NCI-H2196 treated with DMSO at 0.1 percent for 48 hours (cell line): ENCODE measurements around the gene EGF.
"Not testable (repeated sequence)": the region's sequence is repeated elsewhere in the genome, so short reads cannot be mapped to it uniquely, and the experiment has no call there.

Experiments used
- DNase-seq: peaks from one replicate; lab custom pipeline; 2025; ENCODE audit not compliant: unreplicated experiment; lab: John Stamatoyannopoulos, UW

EGF gene

DNA sequence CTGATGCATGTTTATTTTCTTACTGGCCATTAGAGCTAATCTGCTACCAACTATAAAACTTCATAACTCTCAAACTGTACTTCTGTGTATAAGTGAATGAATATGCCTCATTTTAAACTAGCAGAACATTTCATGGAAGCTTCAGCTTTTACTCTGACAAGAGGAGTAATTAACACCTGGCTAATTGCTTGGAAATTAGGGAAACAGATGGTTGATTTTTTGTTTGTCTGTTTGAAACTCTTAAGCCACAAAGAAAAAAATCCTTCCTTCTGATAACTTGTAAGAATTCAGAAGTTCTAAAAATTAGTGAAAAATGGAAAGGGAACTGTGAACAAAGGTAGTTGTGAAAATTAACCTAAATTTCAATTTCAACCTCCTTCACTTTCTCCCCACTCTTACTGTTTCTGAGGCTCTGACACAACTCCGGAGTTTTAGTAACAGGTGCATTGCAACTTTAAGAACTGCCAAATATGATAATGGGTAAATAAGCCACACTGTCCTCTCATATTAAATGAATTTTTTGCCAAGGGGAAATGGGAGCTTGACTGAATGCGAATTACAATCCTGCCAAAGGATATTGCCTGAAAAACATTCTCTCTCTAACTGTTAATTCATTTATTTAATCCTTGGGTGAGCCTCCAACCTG is 1.0 kb downstream of the EGF start:
- no peak for DNase-seq

DNA sequence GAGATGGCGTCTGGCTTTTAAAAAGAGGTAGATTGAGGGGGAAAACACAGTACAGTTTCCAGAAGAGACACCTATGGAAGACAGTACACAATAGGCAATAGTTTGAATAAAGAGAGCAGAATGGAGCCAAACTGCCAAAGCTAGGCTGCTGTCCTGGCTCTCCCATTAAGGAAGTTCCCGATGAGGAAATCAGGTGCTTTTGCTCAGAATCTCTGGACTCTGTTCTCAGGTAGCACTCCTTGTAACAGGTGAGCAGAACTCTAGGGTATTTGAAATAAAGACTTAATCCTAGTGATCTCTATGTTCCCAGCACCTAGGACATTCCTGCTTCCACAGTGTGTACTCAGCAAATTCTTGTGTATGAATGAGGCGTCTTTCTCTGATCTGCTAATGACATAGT is 1.6 kb downstream of the EGF start:
- no peak for DNase-seq

DNA sequence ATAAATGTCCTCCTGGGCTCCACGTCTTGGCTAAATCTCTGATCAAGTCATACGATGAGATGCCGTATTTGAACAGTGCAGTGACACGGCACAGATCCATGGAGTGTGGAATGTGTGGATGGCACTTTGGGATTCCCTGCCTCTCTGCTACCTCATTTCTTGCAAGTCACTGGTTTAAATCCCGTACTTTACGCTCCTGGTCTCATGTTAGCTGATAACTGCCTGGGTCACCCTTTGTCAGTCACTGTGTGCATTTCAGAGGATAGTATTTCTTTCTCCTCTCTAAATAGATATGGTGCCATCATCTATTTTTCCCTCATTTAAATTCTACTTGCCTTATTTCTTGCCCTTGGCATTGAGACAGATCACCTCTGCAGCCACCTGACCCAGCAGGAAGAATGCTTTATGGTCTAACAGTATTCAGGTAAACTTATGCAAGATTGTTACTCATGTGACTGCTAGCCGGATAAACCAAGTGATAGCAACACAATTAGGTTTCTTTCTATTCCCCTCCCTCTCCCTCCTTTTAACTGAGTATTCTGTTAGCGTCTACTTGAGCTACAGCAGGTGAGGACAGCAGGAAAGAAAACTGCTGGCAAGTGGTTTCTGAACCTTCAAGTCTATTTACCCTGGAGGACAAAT is 2.8 kb downstream of the EGF start:
- no peak for DNase-seq

DNA sequence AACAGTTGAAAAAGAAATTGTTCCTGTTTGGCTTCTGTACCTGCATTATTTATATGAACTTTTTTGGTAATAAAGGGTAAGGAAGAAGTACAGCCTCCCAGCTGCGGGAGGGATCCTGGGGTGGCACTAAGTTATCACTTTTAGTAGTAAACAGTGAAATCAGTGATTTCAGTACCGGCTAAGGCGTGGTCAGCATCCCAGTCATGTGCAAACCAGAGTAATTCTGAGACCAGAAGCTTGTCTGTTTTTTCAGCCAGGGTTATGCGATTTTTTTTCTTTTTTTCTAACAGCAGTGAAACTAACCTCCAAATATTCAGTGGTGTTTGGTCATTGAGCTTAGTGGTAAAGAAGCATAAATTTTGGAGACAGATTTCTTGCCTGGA is 3.3 kb downstream of the EGF start:
- no peak for DNase-seq

DNA sequence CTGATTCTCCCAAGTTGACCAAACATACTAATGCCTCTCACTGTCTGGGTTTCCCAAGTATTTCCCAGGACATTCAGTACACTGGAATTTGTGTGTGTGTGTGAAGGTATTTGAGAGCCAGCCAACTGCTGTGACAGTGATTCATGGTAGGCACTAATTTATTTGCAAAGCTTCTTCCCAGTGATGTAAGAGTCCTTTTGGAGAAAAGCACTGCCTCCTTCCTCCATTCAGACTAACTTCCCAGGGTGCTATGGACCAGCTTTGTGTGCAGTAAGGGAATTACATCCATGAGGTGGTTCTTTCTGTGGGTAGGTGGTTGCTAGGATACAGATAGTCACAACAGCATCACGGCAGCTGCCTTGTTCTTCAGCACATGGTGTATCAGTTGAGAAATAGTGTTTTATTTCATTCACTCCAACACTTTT is 8.7 kb downstream of the EGF start:
- no peak for DNase-seq

DNA sequence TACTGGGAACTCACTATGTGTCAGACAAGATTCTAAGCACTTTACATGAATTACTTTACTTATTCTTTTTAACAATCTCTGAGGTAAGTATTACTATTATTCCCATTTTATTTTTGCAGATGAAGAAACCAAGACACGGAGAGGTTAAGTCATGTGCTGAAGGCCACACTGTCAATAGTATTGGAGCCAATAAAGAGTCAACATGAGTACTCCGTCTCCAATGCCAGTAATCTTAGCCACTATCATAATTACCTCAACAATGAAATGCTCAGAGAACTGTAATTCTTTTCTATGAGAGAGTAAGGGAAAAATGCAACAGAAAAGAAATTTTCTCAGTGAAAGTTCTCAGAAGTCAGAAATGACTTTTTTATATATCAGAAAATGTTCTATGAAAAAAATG is 12.7 kb downstream of the EGF start:
- DNase-seq, result no peak

DNA sequence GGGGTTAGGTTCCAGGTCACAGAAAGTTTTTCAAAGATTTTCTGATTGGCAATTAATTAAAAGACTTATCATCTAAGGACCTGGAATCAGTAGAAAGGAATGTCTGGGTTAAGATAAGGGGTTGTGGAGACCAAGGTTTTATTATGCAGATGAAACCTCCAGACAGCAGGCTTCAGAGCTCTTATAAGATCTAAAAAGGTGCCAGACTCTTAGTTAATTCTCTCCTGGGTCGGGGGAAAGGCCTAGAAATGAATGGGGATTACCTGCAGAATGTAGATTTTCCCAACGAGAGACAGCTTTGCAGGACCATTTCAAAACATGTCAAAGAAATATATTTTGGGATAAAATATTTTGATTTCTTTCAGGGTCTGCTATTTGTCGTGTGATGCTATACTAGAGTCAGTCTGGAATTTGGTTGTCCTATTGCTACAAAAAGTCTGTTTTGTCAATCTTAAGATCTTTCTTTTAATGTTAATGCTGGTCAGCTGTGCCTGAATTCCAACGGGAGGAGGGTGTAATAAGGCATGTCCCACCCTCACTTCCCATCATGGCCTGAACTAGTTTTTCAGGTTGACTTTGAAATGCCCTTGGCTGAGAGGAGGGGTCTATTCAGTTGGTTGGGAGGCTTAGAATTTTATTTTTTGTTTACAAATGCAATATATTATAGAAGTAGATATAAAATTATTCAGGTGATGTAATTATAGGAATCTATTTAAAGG is 15.8 kb downstream of the EGF start:
- DNase-seq, result no peak

DNA sequence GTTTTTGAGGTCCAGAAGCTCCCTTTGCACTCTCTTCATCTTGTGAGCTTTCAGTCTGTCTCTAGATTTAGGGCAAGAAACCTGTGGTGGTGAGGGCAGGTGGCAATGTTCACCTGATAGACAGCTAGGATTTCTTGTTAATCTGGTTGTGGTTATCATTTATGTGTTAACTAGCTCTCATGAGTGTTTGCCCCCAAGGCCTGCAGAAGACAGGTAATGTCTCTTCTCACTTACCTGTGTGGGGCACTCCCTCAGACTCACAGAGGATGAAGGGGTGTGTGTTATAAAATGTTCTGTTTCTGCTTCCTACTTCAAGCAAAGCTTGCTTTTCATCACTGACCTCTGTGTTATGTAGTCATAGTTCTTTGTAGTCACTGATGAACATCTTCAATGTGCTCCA is 17.8 kb downstream of the EGF start:
- DNase-seq, result no peak

DNA sequence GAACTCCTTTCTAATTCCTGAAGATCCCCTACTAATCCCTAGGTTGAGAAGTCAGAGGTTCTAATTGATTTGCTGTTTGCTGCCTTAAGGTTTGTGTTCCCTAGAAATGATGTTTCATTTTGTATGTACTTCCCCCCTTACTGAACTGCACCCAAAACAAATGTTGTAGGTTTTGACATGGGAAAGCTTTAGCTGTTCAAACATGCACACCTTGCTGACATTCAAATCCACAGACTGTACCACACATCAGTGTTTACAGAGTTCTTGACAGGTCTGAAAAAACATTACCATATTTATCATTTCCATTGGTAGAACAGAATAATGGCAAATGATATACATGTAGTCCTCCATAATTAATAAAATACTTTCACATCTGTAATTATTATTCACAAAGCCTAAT is 18.2 kb downstream of the EGF start:
- no peak for DNase-seq

DNA sequence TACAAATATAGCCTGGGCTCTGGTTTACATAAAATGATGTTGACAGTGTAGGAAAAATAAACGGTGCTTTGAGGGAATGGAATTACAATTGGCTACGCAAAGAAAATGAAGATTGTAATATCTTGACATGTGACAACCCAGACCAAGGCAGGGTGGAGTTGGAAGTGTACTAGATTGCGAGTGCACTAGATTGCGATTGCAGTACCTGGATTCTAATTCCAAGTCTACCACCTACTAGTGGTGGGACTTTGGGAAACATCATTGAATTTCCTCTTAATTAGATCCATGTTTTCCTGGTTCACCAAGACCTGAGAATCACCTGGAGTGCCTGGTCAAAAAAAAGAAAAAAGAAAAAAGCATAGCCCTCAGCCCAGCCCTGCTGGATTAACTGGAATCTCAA is 18.6 kb downstream of the EGF start:
- no peak for DNase-seq

DNA sequence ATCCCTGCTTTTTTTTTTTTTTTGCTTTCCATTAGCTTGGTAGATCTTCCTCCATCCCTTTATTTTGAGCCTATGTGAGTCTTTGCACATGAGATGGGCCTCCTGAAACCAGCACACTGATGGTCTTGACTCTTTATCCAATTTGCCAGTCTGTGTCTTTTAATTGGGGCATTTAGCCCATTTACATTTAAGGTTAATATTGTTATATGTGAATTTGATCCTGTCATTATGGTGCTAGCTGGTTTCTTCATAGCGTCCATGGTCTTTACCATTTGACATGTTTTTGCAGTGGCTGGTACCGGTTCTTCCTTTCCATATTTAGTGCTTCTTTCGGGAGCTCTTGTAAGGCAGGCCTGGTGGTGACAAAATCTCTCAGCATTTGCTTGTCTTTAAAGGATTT is 24.7 kb downstream of the EGF start:
- not testable (repeated sequence) for DNase-seq

DNA sequence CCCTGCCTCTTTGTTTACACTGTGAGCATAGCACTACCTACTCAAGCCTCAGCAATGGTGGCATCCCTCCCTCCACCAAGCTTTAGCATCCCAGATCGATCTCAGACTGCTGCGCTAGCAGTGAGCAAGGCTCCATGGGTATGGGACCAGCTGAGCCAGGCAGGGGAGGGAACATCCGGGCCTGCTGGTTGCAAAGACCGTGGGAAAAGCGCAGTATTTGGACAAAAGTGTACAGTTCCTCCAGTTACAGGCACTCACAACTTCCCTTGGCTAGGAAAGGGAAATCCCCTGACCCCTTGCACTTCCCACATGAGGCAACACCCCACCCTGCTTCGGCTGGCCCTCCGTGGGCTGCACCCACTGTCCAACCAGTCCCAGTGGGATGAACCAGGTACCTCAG is 26.5 kb downstream of the EGF start:
- DNase-seq, result no peak

DNA sequence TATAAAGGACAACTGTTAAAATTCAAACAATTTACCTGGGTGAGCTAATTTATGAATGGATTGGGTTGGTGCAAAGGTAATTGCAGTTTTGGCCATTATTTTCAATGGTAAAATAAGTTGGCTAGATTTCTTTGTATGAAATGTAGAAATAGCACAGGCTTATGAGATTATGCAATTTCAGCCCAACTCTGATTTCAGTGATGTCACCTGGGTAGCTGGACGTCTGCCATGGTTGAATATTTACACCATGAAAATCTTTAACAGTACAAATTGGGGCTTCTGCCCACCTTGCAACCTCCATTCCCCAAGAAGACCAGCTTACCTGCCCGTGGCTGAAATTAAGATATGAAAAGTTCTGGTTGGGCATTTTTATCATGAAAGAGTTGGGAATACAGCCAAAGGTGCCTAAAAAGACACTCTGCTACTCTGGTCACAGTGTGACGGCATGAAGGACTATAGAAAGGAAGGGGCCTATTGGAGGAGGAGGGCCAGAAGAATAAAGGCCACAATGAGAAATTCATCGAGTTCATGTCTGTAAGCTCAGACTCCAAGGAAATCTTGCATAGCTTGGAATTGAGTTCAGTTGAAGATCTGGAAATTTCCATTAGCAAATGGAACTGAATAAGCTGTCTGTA is 29.7 kb downstream of the EGF start:
- no peak for DNase-seq

DNA sequence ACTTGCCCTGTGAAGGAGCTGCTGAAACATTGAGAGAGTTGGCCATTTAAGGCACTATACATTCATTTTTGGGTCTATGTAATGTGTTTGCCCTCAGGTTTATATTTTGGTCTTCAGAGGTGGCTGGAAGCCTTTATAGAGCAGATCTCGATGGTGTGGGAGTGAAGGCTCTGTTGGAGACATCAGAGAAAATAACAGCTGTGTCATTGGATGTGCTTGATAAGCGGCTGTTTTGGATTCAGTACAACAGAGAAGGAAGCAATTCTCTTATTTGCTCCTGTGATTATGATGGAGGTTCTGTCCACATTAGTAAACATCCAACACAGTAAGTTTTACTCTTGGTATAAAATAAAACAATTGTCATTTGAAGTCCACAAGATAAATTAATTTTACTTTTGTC is 31.1 kb downstream of the EGF start:
- DNase-seq, result no peak

DNA sequence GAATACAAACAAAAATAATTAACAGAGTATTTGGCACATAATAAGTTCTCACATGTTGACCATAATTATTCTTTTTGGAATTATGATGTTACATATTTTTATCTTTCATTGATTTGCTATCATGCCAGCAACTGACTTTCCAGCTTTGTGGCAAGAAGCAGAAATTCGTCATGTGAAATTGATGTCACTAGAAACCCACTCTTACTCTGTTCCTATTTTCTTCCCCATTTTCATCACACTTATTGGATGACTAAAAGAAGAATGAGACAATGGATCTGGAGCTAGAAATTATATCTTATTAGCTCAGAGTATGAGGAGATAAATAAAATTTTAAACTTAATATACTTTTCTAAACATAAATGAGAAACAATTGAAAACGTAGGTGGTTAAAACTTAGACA is 31.9 kb downstream of the EGF start:
- no peak for DNase-seq

DNA sequence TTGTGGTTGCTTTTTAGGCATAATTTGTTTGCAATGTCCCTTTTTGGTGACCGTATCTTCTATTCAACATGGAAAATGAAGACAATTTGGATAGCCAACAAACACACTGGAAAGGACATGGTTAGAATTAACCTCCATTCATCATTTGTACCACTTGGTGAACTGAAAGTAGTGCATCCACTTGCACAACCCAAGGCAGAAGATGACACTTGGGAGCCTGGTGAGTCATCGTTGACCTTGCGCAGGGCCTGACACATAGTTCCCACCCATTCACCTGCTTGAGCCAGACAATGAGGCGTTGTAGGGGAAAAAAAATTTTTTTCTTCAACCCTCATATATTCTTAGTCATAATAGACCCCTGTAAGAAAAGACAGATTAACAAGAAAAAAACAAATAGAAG is 32.4 kb downstream of the EGF start:
- no peak for DNase-seq

DNA sequence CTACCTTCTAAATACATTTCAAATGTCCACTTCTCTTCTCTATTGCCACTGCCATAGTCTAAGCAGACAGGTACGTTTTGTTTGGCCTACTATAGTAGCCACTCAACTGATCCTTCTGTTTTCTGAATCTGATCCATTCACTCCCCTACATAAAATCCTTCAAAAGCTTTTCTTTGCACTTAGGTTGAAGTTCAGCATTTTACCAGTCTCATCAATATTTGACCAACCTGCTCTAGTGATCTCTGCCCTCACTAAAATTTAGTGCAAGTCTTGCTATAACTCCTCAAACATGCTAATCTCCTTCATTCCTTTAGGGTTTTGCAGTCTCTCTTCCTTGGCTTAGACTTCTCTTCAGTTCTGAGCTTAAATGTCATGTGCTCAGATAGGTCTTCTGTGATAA is 33.4 kb downstream of the EGF start:
- DNase-seq, result no peak

DNA sequence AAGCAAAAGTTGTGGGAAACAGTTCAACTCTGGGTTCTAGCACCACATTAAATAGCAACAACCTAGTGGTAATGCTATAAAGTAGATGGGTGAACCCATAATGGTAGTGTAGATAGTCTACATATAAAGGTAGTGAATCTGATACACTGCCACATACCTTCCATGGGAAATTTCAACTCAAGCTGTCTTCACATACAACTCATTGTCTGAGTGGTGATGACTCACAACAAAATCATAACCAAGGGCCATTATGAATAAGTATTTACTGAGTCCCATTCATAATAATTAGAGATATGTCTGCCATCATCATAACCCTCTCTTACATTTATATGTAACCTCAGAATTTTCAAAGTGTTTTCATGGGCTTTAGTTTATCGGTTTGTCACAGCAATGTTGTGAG is 34.8 kb downstream of the EGF start:
- no peak for DNase-seq

DNA sequence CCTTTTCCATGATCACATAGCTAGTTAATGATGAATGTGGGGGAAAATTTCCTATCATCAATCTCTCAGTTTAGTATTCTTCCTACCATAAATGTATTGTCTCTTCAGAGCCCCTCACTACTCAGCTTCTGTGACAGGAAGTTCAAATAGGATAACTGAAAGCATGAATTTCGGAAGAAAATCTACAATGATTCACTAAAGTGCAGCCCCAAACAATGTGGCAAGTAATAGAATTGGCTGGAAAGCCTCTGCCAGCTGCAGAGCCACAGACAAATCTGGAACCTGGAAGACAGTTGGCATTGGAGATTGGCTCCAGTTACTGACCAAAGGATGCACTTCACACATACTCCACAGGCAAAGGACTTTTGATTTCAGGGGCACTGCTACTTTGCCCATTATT is 35.2 kb downstream of the EGF start:
- DNase-seq, result no peak

DNA sequence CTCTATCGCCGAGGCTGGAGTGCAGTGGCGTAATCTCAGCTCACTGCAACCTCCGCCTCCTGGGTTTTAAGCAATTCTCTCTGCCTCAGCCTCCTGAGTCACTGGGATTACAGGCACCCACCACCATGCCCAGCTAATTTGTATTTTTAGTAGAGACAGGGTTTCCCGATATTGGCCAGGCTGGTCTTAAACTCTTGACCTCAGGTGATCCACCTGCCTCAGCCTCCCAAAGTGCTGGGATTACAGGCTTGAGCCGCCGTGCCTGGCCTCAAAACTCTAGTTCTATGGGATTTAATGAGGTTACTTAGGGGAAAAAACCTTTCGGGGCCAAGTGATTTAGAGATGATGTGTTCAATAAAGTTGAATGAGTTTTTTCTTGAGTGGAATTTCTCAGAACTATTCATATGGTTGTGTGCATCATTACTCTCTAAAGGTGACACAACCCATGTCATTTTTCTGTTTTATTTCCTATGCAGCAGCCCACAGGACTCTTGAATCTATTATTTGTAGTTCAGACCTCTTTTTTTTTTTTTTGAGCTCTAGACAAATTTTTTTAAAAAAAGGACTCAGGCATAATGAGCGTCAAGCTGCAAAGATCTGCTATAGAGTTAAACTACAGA is 36.5 kb downstream of the EGF start:
- not testable (repeated sequence) for DNase-seq

DNA sequence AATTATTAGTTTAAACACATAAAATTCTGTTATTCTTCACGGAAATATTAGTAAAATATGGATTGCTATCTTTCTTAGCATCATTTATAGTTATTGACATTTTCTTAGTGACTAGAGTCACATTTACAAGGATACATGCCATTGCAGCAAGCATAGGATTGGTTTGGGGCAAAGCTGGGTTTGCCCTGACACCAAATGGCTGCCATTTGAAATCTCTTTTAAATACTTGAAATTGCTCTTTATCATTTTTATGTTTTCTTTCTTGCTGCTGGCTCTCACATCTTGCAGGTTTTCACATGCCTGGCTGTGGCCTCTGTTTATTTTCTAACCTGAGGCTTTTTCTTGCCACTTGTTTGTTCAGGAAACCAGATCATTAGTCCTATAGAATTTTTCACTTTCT is 39.9 kb downstream of the EGF start:
- no peak for DNase-seq

DNA sequence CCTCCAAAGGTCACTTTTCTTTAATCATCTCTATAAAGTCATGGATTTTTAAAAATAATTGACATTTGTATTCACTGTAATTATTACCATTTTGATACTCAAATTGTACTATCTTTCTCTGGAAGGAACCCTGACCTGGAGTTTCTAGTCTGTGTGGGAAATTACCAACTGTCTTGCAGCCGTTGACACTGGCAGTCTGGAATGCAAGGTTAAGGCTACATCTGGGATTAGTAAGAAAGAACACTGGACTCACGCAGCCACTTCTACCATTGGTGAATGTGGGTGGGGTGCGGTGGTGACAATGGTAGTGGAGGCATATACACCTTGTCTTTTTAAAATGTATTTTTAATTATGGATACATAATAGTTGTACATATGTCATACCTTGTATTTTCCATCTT is 40.9 kb downstream of the EGF start:
- DNase-seq, result no peak
